ENCODE data around the gene SLC25A47.

SLC25A47 gene

DNA sequence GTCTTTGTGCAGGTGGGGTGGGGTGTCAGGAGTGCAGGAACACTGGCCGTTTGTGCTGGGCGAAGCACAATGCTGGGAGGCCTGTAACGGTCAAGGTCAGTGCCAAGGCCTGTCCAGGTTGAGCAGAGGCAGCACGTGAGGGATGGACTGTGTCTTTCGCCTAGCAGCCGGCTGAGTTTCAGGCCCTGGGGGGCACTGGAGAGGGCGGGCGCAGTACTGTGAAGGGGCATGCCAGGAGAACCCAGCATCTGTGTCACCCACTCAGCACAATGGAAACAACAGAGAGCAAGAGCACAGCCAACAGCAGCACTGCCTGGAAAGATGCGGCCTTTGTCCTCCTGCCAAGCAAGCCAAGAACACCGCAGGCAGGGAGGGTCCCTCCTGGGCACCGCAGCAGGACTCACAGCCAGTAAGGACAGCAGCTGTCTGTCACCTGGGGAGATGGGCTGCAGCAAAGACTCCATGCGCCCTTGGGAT lies 25.2 kb downstream of the SLC25A47 start:
- Histone ChIP-seq H3K36me3 (ENCODE audit: control insufficient read depth in 1 of 2, insufficient read depth in 2 of 2, low read length in 2 of 2) (peaks cover 20 to 31% of the 10 kb centered on the region in 2 experiments), H3K27me3 (ENCODE audit: insufficient read depth, low read length) (no peaks in the 10 kb centered on the region), H4K12ac (ENCODE audit: low read depth, low read length) (no peak overlapping the region), H3K4ac (ENCODE audit: low read depth, low read length) (no peak overlapping the region), H4K8ac (ENCODE audit: low read depth, low read length) (no peak overlapping the region), H2BK5ac (ENCODE audit: low read depth, low read length, poor library complexity) (no peak overlapping the region), H3K27ac (ENCODE audit: low read depth, low read length) (no peak overlapping the region), H3K79me2 (ENCODE audit: control insufficient read depth, insufficient read depth, low read length, poor library complexity) (no peaks in the 10 kb centered on the region), H3K9ac (ENCODE audit: low read length) (no peak overlapping the region), H3K4me3 (ENCODE audit: low read depth, low read length) (no peak overlapping the region), H3K23ac (ENCODE audit: low read length) (no peak overlapping the region), H2AK5ac (ENCODE audit: low read length) (no peak overlapping the region), H3K14ac (ENCODE audit: low read length) (no peak overlapping the region), H2BK120ac (ENCODE audit: insufficient read depth, low read length, poor library complexity) (no peak overlapping the region), H3K79me1 (ENCODE audit: low read length) (no peaks in the 10 kb centered on the region), H3K4me1 (ENCODE audit: control insufficient read depth in 1 of 2, insufficient read depth in 2 of 2, low read length in 2 of 2) (no peaks in the 10 kb centered on the region), H3K9me3 (ENCODE audit: insufficient read depth, low read depth, low read length) (peaks cover 6% of the 10 kb centered on the region), H3K18ac (ENCODE audit: low read length) (no peak overlapping the region), H4K91ac (ENCODE audit: low read depth, low read length) (no peak overlapping the region), H2AFZ (ENCODE audit: insufficient read depth, low read length, poor library complexity) (no peak overlapping the region), H3K4me2 (ENCODE audit: low read length) (no peak overlapping the region), H2BK12ac (ENCODE audit: low read length) (no peak overlapping the region)
- DNase-seq = no peak
- no CpG with 5 or more reads among the region's 12 CpGs for WGBS (ENCODE audit: extremely low coverage, insufficient coverage, insufficient read length)

DNA sequence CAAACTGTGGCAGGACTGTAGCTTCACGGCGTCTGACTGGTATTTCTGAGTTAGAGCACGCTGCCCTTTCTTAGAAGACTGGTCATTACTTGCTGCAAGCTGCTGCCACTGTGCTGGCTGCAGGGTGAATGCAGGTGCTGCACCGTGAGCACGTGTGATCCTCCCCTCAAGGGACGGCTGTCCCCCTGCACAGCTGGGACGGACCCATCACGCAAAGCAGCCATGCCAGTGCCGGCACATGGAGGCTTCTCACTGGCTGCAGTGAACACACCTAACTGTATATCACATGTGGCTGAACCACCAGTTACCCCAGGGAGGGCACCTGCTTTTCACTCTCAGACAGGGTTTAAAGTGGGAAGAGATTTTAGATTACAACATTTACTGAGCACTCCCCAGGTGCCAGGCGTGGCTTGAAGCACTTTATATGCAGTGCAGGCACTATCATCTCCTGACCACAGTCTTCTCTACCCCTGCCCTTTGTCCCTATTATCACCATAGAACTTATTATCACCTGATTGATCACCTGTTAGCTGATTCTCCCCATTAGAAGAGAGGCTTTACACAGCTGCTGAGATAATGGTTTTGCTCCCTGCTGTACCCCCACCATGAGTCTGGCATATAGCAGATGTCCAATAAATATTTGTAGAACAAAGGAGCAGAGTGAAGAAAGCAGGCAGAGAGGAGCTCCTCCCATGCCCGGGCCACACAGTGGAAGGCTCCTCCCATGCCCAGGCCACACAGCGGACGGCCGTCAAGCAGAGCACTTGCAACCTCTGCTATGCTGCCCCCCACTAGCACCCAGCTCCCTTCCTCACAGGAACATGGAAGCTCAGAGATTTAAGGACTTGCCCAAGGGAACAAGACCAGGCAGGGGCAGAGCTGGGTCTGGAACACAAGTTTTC lies 25.9 kb downstream of the SLC25A47 start:
- H2BK5ac ChIP-seq (ENCODE audit: low read depth, low read length, poor library complexity) = no peak overlapping the region
- H2AK5ac ChIP-seq (ENCODE audit: low read length) = no peak overlapping the region
- H2AFZ ChIP-seq (ENCODE audit: insufficient read depth, low read length, poor library complexity) = no peak overlapping the region
- H3K36me3 ChIP-seq (ENCODE audit: control insufficient read depth in 1 of 2, insufficient read depth in 2 of 2, low read length in 2 of 2) = peaks cover 23 to 38% of the 10 kb centered on the region in 2 experiments
- no peak overlapping the region for H2BK120ac ChIP-seq (ENCODE audit: insufficient read depth, low read length, poor library complexity)
- H3K9ac ChIP-seq (ENCODE audit: low read length) = no peak overlapping the region
- no peak overlapping the region for H3K4ac ChIP-seq (ENCODE audit: low read depth, low read length)
- H2BK12ac ChIP-seq (ENCODE audit: low read length) = no peak overlapping the region
- no peak overlapping the region for H4K91ac ChIP-seq (ENCODE audit: low read depth, low read length)
- DNase-seq = no peak
- H3K4me3 ChIP-seq (ENCODE audit: low read depth, low read length) = no peak overlapping the region
- no peaks in the 10 kb centered on the region for H3K4me1 ChIP-seq (ENCODE audit: control insufficient read depth in 1 of 2, insufficient read depth in 2 of 2, low read length in 2 of 2)
- no peaks in the 10 kb centered on the region for H3K79me2 ChIP-seq (ENCODE audit: control insufficient read depth, insufficient read depth, low read length, poor library complexity)
- no CpG with 5 or more reads among the region's 14 CpGs for WGBS (ENCODE audit: extremely low coverage, insufficient coverage, insufficient read length)
- H3K9me3 ChIP-seq (ENCODE audit: insufficient read depth, low read depth, low read length) = peaks cover 6% of the 10 kb centered on the region
- H3K27ac ChIP-seq (ENCODE audit: low read depth, low read length) = no peak overlapping the region
- no peak overlapping the region for H3K14ac ChIP-seq (ENCODE audit: low read length)
- no peak overlapping the region for H4K8ac ChIP-seq (ENCODE audit: low read depth, low read length)
- H3K4me2 ChIP-seq (ENCODE audit: low read length) = no peak overlapping the region
- H4K12ac ChIP-seq (ENCODE audit: low read depth, low read length) = no peak overlapping the region
- no peak overlapping the region for H3K18ac ChIP-seq (ENCODE audit: low read length)
- no peaks in the 10 kb centered on the region for H3K79me1 ChIP-seq (ENCODE audit: low read length)
- H3K27me3 ChIP-seq (ENCODE audit: insufficient read depth, low read length) = no peaks in the 10 kb centered on the region
- no peak overlapping the region for H3K23ac ChIP-seq (ENCODE audit: low read length)

DNA sequence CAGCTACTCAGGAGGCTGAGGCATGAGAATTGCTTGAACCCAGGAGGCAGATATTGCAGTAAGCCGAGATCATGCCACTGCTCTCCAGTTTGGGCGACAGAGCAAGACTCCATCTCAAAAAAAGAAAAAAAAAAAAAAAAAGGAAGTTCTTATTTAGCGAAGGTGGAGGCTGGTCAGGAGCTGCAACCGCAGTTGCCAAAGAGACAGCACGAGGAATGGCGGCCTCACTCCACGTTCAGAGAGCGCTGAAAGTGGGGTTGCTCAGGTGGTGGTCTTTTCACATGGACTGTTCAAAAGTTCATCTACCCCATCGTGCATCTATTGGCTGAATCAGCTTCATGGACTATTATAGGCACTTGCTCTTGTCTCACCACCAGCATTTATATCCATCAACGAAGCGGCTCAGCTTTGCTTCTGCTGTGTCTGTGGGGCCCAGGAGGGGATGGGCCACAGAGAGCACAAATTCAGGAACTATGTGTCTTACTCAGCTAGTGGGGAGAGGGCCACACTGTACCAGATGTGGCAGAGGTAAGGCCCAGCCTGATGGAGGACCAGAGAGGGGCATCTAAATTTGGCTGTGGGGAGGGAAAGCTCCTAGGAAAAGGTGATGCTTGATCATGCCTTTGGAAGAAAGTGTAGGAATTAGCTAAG lies 27.3 kb downstream of the SLC25A47 start:
- H3K79me2 ChIP-seq (ENCODE audit: control insufficient read depth, insufficient read depth, low read length, poor library complexity) = no peaks in the 10 kb centered on the region
- H3K27ac ChIP-seq (ENCODE audit: low read depth, low read length) = no peak overlapping the region
- no peak overlapping the region for H2BK120ac ChIP-seq (ENCODE audit: insufficient read depth, low read length, poor library complexity)
- H3K4me3 ChIP-seq (ENCODE audit: low read depth, low read length) = no peak overlapping the region
- H2BK12ac ChIP-seq (ENCODE audit: low read length) = no peak overlapping the region
- no peak overlapping the region for H4K8ac ChIP-seq (ENCODE audit: low read depth, low read length)
- H3K4me2 ChIP-seq (ENCODE audit: low read length) = no peak overlapping the region
- H3K36me3 ChIP-seq (ENCODE audit: control insufficient read depth in 1 of 2, insufficient read depth in 2 of 2, low read length in 2 of 2) = peaks cover 24 to 40% of the 10 kb centered on the region in 2 experiments
- no peaks in the 10 kb centered on the region for H3K27me3 ChIP-seq (ENCODE audit: insufficient read depth, low read length)
- no peak overlapping the region for H3K18ac ChIP-seq (ENCODE audit: low read length)
- H2BK5ac ChIP-seq (ENCODE audit: low read depth, low read length, poor library complexity) = no peak overlapping the region
- no peak overlapping the region for H3K9ac ChIP-seq (ENCODE audit: low read length)
- no peak overlapping the region for H4K91ac ChIP-seq (ENCODE audit: low read depth, low read length)
- H4K12ac ChIP-seq (ENCODE audit: low read depth, low read length) = no peak overlapping the region
- no peak overlapping the region for H3K14ac ChIP-seq (ENCODE audit: low read length)
- no CpG with 5 or more reads among the region's 11 CpGs for WGBS (ENCODE audit: extremely low coverage, insufficient coverage, insufficient read length)
- DNase-seq = no peak
- H2AFZ ChIP-seq (ENCODE audit: insufficient read depth, low read length, poor library complexity) = no peak overlapping the region
- no peaks in the 10 kb centered on the region for H3K79me1 ChIP-seq (ENCODE audit: low read length)
- H3K9me3 ChIP-seq (ENCODE audit: insufficient read depth, low read depth, low read length) = peaks cover 6% of the 10 kb centered on the region
- H2AK5ac ChIP-seq (ENCODE audit: low read length) = no peak overlapping the region
- H3K23ac ChIP-seq (ENCODE audit: low read length) = no peak overlapping the region
- no peak overlapping the region for H3K4ac ChIP-seq (ENCODE audit: low read depth, low read length)
- no peaks in the 10 kb centered on the region for H3K4me1 ChIP-seq (ENCODE audit: control insufficient read depth in 1 of 2, insufficient read depth in 2 of 2, low read length in 2 of 2)

- Histone ChIP-seq H2AFZ (ENCODE audit: insufficient read depth, low read length, poor library complexity) (no peak overlapping the region), H3K4ac (ENCODE audit: low read depth, low read length) (no peak overlapping the region), H2BK12ac (ENCODE audit: low read length) (no peak overlapping the region), H3K18ac (ENCODE audit: low read length) (no peak overlapping the region), H4K91ac (ENCODE audit: low read depth, low read length) (no peak overlapping the region), H3K4me2 (ENCODE audit: low read length) (no peak overlapping the region), H3K4me3 (ENCODE audit: low read depth, low read length) (no peak overlapping the region), H3K79me2 (ENCODE audit: control insufficient read depth, insufficient read depth, low read length, poor library complexity) (no peaks in the 10 kb centered on the region), H3K79me1 (ENCODE audit: low read length) (no peaks in the 10 kb centered on the region), H3K9ac (ENCODE audit: low read length) (no peak overlapping the region), H4K12ac (ENCODE audit: low read depth, low read length) (no peak overlapping the region), H2BK5ac (ENCODE audit: low read depth, low read length, poor library complexity) (no peak overlapping the region), H4K8ac (ENCODE audit: low read depth, low read length) (no peak overlapping the region), H3K27me3 (ENCODE audit: insufficient read depth, low read length) (no peaks in the 10 kb centered on the region), H3K9me3 (ENCODE audit: insufficient read depth, low read depth, low read length) (peaks cover 6% of the 10 kb centered on the region), H3K36me3 (ENCODE audit: control insufficient read depth in 1 of 2, insufficient read depth in 2 of 2, low read length in 2 of 2) (peaks cover 25 to 40% of the 10 kb centered on the region in 2 experiments), H3K27ac (ENCODE audit: low read depth, low read length) (no peak overlapping the region), H3K14ac (ENCODE audit: low read length) (no peak overlapping the region), H2AK5ac (ENCODE audit: low read length) (no peak overlapping the region), H2BK120ac (ENCODE audit: insufficient read depth, low read length, poor library complexity) (no peak overlapping the region), H3K23ac (ENCODE audit: low read length) (no peak overlapping the region), H3K4me1 (ENCODE audit: control insufficient read depth in 1 of 2, insufficient read depth in 2 of 2, low read length in 2 of 2) (no peaks in the 10 kb centered on the region)
- no CpG with 5 or more reads among the region's 5 CpGs for WGBS (ENCODE audit: extremely low coverage, insufficient coverage, insufficient read length)
- no peak for DNase-seq
Measured at GRCh38 chr14:100350986-100351385, 27.8 kb downstream of the SLC25A47 start.

Data from trophoblast cell (in vitro differentiated cells and primary cell).